GM10847 (cell line): Measurements from ENCODE around the gene DLG2.

ENCODE experiments used
- POLR2A ChIP-seq: IDR thresholded peaks from 2 replicates; pipeline ENCODE4 v1.6.1; 2011; ENCODE audit not compliant: insufficient read length; ENCODE audit errors: extremely low read depth

The DLG2 gene

GRCh38 chr11:83408946-83409345 is 2218.2 kb downstream of the DLG2 start:
- TF ChIP-seq POLR2A: no peak
